Lung (tissue), 12 donors: ENCODE results near the gene MAB21L4. TPM values are rescaled to one million over a fixed set of nuclear protein-coding genes. Genes with fewer than 3 reads are reported as not detected.

Experiments
- ATAC-seq: fragments of 200-7000 bp; cut with Tn5 transposase; one replicate; pipeline ENCODE4 v1.9.1; 2020; ENCODE audit warnings: moderate number of reproducible peaks; ENCODE audit not compliant: insufficient read depth, low FRiP score
- DNase-seq, 3 donors: peaks; one replicate each; pipeline ENCODE4 v3.0.0-alpha.2; 2013 to 2017
- H3K27ac ChIP-seq, 2 donors: one replicate each; pipeline ENCODE4 v1.5.1; 2013; ENCODE audit warnings: mild to moderate bottlenecking in 2 of 2, moderate library complexity in 2 of 2, control low read depth in 1 of 2, inconsistent platforms in 1 of 2, low read depth in 1 of 2, low read length in 1 of 2
- H3K27me3 ChIP-seq, 3 donors: one replicate each; pipeline ENCODE4 v1.5.1; 2013; ENCODE audit warnings: low read length in 2 of 3; ENCODE audit not compliant: control insufficient read depth in 3 of 3, insufficient read depth in 3 of 3
- H3K36me3 ChIP-seq, 4 donors: one replicate each; pipeline ENCODE4 v1.5.1; 2013; ENCODE audit warnings: low read length in 4 of 4, mild to moderate bottlenecking in 1 of 4, moderate library complexity in 1 of 4; ENCODE audit not compliant: control insufficient read depth in 4 of 4, insufficient read depth in 4 of 4
- H3K4me1 ChIP-seq, 5 donors: one replicate each; pipeline ENCODE4 v1.5.1; 2013; ENCODE audit warnings: low read length in 5 of 5, mild to moderate bottlenecking in 2 of 5, moderate library complexity in 1 of 5; ENCODE audit not compliant: control insufficient read depth in 5 of 5, insufficient read depth in 5 of 5
- H3K4me3 ChIP-seq: one replicate; pipeline ENCODE4 v1.5.1; 2013; ENCODE audit warnings: mild to moderate bottlenecking, control low read depth, moderate library complexity
- H3K9ac ChIP-seq, 2 donors: one replicate each; pipeline ENCODE4 v1.5.1; 2013; ENCODE audit warnings: low read length in 2 of 2, control low read depth in 1 of 2; ENCODE audit not compliant: insufficient read depth in 1 of 2
- H3K9me3 ChIP-seq, 4 donors: one replicate each; pipeline ENCODE4 v1.5.1; 2013; ENCODE audit warnings: low read length in 3 of 4, mild to moderate bottlenecking in 1 of 4, moderate library complexity in 1 of 4; ENCODE audit not compliant: control insufficient read depth in 4 of 4, insufficient read depth in 3 of 4
- CTCF ChIP-seq: IDR thresholded peaks from 2 replicates; pipeline ENCODE4 v1.5.1; 2012; ENCODE audit warnings: mild to moderate bottlenecking; ENCODE audit errors: control extremely low read depth, extremely low read depth
- WGBS, 2 donors: extraction: QIAGEN DNeasy Blood & Tissue Kit; methylation state at CpG; one replicate each; pipeline ENCODE4 v1.1.7; 2013; 5-methylcytosine and 5-hydroxymethylcytosine counted together
- polyA plus RNA-seq, 2 donors: library from polyadenylated mRNA; stranded (reverse); fragments of 200-250 nt; gene quantifications; one replicate each; pipeline ENCODE4 v1.2.1, GENCODE V29; 2013
- total RNA-seq, 2 donors: library from RNA; depleted of rRNA in 1 of 2; stranded (reverse); fragments of >200 nt in 1 of 2; gene quantifications; one replicate each; pipeline ENCODE4 v1.2.1, GENCODE V29; 2014 to 2021
- donor health status: control.
- donor health status: control.
- donor health status: Bipolar disorder and iron deficiency.
- donor health status: healthy.
- donor health status: DM: yes; HTN: yes; CAD: no.

Gene MAB21L4
- total and polyA plus RNA-seq, 4 donors: 2.9 to 21.1 (median 6.8) TPM

GRCh38 chr2:240896871-240897692, 1.1 kb upstream of the MAB21L4 start:
- no peak for ATAC-seq

GRCh38 chr2:240896394-240896793, 438 bp upstream of the MAB21L4 start:
- TF ChIP-seq CTCF: no peak
- no peak overlapping the region for H3K4me3 ChIP-seq
- no peak overlapping the region for H3K9ac ChIP-seq
- peak overlapping the region in 1 of 2 donors; percentile 17 for H3K27ac ChIP-seq
- ATAC-seq (no peak), DNase-seq (no peak)
- H3K4me1 ChIP-seq: peaks cover 0 to 30% (median 5%) of the 10 kb centered on the region in 5 donors
- H3K36me3 ChIP-seq: no peaks in the 10 kb centered on the region
- no peaks in the 10 kb centered on the region for H3K9me3 ChIP-seq
- no peaks in the 10 kb centered on the region for H3K27me3 ChIP-seq
- WGBS, 2 donors: 71 to 83% methylated on average over 7 of the region's 7 CpGs

More at GRCh38 chr2:240896871-240897692, 1.1 kb upstream of the MAB21L4 start:
- Histone ChIP-seq H3K36me3 (no peaks in the 10 kb centered on the region), H3K27ac (peak overlapping the region in 1 of 2 donors; percentile 83), H3K27me3 (no peaks in the 10 kb centered on the region), H3K9me3 (no peaks in the 10 kb centered on the region), H3K9ac (no peak overlapping the region), H3K4me1 (peaks cover 0 to 30% (median 5%) of the 10 kb centered on the region in 5 donors), H3K4me3 (no peak overlapping the region)
- no peak for DNase-seq
- 74 to 83% methylated on average over 22 to 23 of the region's 23 CpGs for WGBS, 2 donors
- no peak for TF ChIP-seq CTCF

GRCh38 chr2:240894836-240895558, 959 bp downstream of the MAB21L4 start:
- no peak for TF ChIP-seq CTCF
- Histone ChIP-seq H3K9ac (no peak overlapping the region), H3K4me3 (peak overlapping the region; percentile 15), H3K27ac (peak overlapping the region in 1 of 2 donors; percentile 48), H3K4me1 (peaks cover 0 to 30% (median 5%) of the 10 kb centered on the region in 5 donors), H3K9me3 (no peaks in the 10 kb centered on the region), H3K27me3 (no peaks in the 10 kb centered on the region), H3K36me3 (no peaks in the 10 kb centered on the region)
- 87 to 88% methylated on average over 28 of the region's 28 CpGs for WGBS, 2 donors
- DNase-seq (no peak), ATAC-seq (no peak)
